Activated CD4-positive, alpha-beta T cell treated with anti-CD3 and anti-CD28 coated beads, Interleukin-2, amount 50 U/mL, for 4 hours (primary cell): ENCODE data around the gene SCTR.

Source experiments
- DNase-seq, 2 experiments: peaks; one replicate each; pipeline ENCODE4 v3.0.0-alpha.2; 2020

Gene SCTR

DNA sequence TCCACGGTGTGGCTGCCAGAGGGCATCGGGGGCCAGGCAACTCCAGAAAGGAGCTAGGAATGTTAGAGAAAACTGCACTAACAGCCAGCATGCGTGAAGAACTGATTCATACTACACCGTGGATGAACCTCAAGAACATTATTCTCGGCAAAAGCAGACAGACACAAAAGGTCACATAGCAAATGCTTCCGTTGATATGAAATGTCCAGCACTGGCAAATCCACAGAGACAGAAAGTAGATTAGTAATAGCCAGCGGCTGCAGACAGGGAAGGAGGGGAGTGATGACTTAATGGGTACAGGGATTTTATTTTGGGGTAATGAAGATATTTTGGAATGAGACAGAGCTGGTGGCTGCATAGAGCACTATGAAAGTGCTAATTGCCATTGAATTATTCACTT, 37.4 kb downstream of the SCTR start:
- DNase-seq = no peak

- no peak for DNase-seq
Measured at GRCh38 chr2:119486196-119486827, 38.0 kb downstream of the SCTR start.

GRCh38 chr2:119485336-119486110, 38.8 kb downstream of the SCTR start:
- DNase-seq = no peak

DNA sequence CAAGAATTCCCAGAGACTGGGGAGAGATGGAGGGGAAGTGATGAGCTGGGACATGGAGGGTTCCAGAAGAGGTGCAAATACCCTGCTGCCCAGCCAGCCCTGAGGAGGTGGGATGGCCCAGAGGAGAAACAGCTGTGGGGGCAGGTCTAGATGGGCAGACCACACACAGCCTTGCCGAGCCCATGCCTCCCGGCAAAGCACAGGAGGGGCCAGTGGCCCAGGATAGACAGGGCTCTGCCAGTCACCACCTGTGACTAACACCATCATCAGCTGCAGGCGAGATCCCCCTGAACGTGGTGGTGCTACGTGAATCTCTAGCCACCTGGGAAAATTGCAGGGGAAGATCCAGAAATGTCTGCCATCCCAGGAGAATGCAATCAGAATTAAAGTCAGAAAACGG, 39.4 kb downstream of the SCTR start:
- DNase-seq = no peak

DNA sequence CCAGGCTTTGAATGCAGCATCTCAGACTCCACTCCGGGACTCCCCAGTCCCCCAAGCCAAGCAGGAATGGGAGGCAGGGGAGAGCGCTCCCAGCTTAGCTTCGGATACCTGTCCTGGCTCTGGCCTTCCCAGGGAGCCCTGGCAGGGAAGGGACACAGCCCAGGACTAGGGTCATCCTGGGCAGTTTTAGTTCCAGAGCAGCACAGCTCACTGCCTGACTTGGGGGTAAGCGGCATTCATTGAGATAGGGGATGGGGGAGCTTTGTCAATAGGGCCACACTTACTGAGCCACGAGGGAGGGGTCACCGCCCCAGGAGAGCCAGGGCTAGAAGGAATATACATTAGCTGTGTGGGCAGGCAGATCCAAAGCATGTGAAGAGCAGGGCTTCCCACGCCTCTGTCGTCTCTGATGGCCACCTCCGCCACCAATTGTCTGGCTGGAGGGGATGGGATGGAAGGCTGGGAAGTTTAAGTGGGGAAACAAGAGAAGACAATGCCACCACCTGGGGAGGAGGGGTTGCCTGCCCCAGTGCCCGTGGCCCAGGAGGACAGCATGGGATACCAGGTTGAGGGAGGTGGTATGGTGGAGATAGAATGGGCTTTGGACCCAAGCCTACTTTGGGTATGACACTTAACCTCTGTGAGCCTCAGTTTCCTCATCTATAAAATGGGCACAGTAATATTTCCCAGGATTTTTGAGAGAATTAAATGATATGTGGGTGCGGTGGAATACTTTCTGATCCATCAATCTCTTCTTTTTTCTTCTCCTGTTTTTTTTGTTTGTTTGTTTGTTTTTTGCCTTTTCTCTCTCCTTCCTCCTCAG, 40.2 kb downstream of the SCTR start:
- DNase-seq = no peak

DNA sequence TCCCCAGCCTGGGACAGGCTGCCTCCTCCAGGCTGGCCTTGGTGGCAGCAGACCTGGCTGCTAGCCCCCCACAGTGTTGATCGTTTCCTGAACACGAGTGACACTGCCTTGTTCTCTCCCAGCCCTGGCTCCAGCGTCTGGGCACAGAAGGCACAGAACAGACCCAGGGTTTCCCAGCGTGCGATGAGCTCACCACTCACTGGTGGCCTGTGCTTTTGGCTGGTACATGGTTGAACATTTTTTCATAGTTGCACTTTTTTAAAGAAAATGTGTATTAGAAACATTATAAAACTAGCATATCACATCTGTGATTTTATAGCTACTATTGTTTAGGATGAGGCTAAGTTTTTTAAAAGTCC, 40.9 kb downstream of the SCTR start:
- DNase-seq = no peak

- no peak for DNase-seq
Measured at GRCh38 chr2:119482481-119483394, 41.5 kb downstream of the SCTR start.

- DNase-seq = no peak
Measured at GRCh38 chr2:119481501-119482455, 42.5 kb downstream of the SCTR start.

GRCh38 chr2:119480718-119481142, 43.6 kb downstream of the SCTR start:
- no peak for DNase-seq

GRCh38 chr2:119480184-119480583, 44.1 kb downstream of the SCTR start:
- no peak for DNase-seq

DNA sequence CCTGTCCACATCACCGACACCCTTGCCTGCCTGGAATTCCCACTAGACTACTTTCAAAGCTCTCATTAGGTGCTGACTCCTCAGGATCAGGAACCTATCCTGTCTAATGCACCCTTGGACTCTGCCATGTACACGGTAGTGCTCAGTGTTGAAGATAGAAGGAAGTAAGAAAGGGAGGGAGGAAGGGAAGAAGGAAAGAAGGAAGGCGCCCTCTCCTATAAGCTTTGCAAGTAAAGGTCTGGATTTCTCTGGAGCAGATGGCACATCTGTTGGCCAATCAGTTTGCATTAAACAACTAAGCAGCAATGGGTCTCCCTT, 45.3 kb downstream of the SCTR start:
- DNase-seq = no peak

- DNase-seq = no peak
Measured at GRCh38 chr2:119478188-119478977, 45.9 kb downstream of the SCTR start.

DNA sequence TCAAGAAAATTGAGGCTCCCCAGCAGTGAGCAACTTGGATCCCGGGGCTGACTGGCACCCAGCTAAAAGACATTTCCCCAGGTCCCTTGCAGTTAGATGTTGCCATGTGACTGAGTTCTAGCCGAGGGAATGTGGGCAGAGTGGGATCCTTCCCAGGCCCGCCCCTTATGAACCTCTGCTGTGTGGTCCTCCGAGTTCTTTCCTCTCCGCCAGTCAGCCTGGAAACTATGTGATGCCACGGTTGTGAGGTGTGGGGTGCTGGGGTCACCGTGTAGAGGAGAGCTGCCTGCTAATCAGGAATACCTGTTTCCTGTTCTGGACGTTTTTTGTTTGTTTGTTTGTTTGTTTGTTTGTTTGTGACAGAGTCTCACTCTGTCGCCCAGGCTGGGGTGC, 47.2 kb downstream of the SCTR start:
- no peak for DNase-seq

DNA sequence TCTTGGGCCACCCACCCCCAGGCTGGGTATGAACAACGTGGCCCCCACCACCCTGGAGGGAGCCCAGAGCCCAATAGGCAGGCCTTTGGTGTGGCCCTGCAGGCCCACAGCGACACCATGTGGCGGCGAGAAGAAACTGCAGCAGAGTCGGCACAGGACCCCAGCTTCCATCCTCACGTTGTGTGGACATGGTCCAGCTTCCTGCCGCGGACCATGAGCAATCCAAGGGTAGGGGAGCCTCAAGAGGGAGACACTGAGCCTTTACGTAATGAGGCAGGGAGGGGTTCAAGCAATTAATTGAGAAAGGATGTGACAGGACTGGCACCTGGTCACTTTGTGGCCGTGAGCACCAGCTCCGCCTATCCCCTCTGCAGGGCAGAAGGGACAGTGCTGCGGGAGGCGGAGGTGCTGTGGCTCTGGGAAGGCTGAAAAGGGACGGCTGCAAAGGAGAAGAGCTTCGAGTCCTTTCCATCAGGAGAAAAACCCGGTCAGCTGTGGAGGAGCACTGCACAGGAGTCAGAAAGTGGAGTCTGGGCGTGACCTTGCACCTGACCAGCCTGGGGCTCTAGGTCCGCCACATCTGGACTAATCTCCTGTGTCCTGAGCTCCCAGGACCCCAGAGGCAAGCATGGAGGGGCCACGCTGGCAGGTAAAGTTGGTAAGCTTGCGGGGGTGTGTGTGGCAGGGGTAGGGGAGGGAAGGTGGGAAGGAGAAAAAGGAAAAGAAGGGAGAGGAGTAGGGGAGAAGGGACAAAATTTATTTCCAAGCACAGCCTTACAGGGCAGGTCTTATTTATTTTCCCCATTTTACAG, 47.8 kb downstream of the SCTR start:
- DNase-seq = no peak

- DNase-seq = no peak
Measured at GRCh38 chr2:119475857-119476244, 48.4 kb downstream of the SCTR start.

- DNase-seq = no peak
Measured at GRCh38 chr2:119475225-119475856, 48.9 kb downstream of the SCTR start.

GRCh38 chr2:119474371-119475224, 49.7 kb downstream of the SCTR start:
- no peak for DNase-seq

- no peak for DNase-seq
Measured at GRCh38 chr2:119473621-119474370, 50.5 kb downstream of the SCTR start.
